ENCODE results near the gene CCDC200.
"Not testable (repeated sequence)": the region's sequence is repeated elsewhere in the genome, so short reads cannot be mapped to it uniquely, and the experiment has no call there.

CCDC200 gene

GRCh38 chr17:43215341-43215740 is 13.1 kb downstream of the CCDC200 start:
- DNase-seq = no peak

DNA sequence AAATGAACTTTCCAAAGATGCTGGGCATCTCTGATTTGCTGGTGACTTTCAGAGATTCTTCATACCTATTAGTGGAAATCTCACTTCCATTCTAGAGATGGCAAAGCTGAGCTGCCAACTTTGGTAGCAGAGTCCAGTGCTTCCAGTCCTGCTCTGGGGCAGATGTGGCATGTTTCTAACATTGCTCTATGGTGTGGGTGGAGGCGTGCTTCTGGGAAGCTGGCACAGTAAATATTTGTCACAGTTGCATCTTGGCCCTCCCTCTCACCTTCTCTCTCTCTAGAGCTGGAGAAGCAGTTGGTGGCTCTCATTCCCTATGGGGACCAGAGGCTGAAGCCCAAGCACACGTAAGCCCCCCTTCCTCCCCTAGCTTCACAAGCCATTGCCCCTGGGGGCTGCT is 14.9 kb downstream of the CCDC200 start:
- DNase-seq = no peak

- DNase-seq = no peak
These were observed 15.6 kb downstream of the CCDC200 start for GRCh38 chr17:43212641-43213490.

DNA sequence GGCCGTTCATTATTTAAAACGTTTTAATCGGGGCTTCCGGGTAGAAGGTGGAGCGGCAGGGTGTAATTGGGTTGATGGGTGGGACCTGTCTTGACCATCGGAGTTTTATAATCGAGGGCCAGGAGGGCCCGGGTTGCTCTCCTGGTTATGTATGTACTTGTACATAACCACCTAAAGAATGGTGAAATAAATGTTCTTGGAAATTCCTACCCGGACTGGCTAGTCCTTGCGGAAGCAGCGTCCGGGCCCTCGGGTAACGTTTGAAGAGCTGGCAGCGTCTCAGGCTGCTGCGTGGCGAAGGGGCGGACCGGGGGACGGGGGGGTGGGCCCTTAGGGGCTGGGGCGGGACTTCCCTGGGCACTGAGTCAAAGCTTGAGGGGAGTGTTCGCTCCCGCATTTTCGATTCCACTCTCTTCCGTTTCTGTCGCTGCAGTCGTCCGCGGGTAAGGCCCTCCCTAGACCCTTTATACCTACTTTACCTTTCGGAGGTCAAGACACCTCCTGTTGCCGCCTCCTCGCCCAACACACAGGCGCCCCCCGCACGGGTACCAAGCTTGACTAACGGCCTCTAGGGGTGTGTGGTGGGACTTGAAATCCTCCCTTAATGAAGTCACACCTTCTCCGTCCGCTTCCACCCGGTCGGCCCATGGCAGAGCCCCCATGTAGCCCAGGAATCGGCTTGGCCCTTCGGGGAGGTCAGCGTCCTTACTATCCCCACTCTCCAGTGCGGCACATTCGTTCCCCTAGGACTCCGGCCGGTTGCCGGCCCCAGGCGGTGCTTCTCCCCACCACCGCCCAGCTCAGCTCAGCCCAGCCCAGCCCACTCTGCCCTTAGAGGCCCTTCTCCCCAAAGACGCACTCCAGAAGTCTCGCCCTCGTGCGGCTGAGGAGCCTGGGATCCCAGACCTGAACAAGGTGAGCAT is 16.7 kb downstream of the CCDC200 start, which contains the start of gene TMEM106A:
Gene TMEM106A, plus strand, starts transcription at position 396 of the 923 bp plus-strand sequence. CDS start 1,167 bp downstream, outside the sequence.
- peak; percentile 53 for DNase-seq

DNA sequence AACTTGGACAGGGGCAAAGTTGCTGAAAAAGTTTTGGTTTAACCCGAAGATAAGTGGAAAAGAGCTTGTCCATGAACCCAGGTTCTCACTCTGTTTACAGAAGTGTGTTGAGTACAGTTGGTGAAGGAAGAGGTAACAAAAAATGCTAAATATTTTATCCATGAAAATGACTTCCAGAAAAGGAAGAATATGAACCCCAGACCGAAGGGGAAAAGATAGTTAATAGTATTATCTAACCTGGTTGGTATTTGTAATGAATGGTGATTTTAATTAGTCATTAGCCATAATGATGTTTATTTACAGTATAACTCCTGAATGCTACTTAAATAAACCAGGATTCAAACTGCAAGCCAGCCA is 17.3 kb downstream of the CCDC200 start:
- no peak for DNase-seq

DNA sequence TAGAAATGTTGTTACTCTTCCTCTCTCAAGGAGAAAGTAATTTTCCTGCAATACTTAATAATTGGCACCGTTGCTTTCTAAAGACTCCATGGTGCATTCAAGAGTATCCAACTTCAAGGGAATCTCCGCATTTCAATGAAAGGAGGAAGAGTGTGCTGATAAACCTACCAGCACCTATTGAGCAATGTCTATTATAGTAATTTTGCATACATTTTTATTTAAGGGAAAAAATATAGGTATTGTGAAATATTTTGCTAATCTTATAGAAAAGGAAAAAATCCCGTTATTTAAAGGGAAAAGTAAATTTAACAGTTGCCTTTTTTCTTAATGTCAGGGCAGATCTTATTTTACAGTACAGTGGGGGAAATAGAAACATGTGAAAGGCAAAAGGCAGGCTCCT is 17.8 kb downstream of the CCDC200 start:
- no peak for DNase-seq

DNA sequence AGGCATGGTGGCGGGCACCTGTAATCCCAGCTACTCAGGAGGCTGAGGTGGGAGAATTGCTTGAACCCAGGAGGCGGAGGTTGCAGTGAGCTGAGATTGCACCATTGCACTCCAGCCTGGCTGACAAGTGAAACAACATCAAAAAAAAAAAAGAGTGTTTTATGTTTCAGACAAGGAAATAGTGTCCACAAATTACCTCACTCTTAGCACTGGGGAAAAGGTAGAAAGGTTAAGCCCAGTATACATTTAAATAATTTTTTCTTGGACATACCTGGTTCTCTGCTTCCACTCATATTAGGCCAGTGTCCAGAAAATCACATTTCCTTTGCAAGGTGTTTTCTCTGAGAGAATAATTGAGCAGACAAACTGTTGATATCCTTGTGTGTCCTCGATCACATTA is 25.4 kb downstream of the CCDC200 start:
- DNase-seq = not testable (repeated sequence)

- DNase-seq = no peak
These were observed 28.3 kb downstream of the CCDC200 start for GRCh38 chr17:43200127-43200526.

GRCh38 chr17:43199633-43200032 is 28.8 kb downstream of the CCDC200 start:
- no peak for DNase-seq

DNA sequence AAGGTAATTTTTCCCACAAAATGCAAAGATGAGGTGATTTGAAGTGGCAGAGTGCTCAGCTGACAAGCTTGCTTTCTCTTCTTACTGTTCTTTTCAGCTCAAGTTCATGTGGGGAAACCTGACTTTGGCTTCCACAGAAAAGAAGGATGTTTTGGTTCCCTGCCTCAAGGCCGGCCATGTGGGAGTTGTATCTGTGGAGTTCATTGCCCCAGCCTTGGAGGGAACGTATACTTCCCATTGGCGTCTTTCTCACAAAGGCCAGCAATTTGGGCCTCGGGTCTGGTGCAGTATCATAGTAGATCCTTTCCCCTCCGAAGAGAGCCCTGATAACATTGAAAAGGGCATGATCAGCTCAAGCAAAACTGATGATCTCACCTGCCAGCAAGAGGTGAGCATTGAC is 35.2 kb downstream of the CCDC200 start:
- DNase-seq = no peak

DNA sequence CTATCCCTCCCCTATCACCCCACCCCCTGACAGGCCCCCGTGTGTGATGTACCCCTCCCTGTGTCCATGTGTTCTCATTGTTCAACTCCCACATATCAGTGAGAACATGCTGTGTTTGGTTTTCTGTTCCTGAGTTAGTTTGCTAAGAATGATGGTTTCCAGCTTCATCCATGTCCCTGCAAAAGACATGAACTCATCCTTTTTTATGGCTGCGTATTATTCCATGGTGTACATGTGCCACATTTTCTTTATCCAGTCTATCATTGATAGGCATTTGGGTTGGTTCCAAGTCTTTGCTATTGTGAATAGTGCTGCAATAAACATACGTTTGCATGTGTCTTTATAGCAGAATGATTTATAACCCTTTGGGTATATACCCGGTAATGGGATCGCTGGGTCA is 41.8 kb downstream of the CCDC200 start:
- not testable (repeated sequence) for DNase-seq

GRCh38 chr17:43183921-43184320 is 44.5 kb downstream of the CCDC200 start:
- no peak for DNase-seq

DNA sequence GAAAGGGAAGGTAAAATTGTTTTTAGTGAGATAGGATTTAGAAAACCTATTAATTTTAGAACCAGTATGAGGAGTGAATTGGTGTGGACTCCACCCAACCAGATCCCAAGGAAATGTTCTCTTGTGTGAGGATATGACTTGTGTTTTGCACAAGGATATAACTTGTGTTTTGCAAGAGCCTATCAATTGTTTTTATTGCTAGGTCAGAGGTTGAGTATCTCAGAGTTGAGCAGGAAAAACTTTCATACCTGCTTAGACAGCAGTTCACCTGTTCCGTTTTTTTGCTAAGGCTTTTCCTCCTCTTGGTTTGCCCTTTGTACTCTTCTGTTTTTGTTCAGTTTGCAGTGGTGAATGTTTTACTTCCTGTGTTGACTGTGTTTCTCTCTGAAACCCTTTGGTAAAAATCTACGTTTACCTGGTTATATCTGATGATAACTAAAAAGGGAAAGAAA is 52.3 kb downstream of the CCDC200 start:
- DNase-seq = no peak

DNA sequence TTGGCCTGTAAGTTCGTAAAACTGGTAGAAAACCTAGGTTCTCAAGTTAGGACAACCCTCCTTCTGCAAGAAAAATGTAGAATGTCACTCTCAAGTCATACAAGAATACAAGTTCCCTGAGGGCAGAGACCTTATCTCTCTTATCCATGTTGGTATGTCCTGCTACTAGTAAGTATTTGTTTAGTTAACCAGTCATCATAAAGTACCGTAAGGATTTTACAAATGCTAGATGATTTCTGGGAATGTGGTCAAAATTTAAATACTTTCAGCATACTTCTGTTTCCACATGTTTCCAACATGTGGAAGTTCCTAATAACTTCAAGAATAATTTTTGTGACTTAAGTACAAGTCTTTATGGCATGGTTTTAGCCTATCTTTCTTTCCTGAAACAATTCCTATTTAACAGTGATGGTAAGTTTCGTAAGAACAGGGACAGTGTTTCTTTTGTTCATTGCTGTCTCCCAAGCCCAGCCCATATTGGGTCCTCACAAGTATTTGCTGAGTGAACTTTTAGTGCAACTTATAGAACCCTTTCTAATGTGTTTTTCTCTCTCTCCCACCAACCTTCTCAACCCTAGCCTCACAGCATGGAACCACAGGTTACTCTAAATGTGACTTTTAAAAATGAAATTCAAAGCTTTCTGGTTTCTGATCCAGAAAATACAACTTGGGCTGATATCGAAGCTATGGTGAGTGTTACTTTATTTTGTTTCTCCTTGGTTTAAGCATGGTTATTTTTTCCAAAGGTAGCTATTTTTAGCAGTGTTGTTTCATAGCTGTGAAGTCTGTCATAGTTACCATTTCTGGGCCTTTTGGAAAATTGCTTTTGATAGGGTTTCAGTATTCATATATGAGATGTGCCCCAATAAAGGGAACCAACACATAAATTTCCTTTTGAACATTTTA is 53.0 kb downstream of the CCDC200 start:
- no peak for DNase-seq

GRCh38 chr17:43171586-43172487 is 56.6 kb downstream of the CCDC200 start:
- DNase-seq = peak; percentile 34
